GM06990 (cell line): ENCODE results near the gene ROBO3.

Experiments used
- DNase-seq: peaks from one replicate; pipeline ENCODE4 v3.0.0-alpha.2; 2011; ENCODE audit not compliant: insufficient read length; ENCODE audit errors: extremely low read depth
- H3K27me3 ChIP-seq: replicated peaks from 2 replicates; pipeline ENCODE4 v1.6.0; 2011; ENCODE audit warnings: low read length; ENCODE audit not compliant: control insufficient read depth, insufficient read depth
- H3K36me3 ChIP-seq: 2 replicates; pipeline ENCODE4 v1.5.1; 2011; ENCODE audit warnings: low read length; ENCODE audit not compliant: control insufficient read depth, insufficient read depth
- H3K4me3 ChIP-seq: replicated peaks from 2 replicates; pipeline ENCODE4 v1.5.1; 2011; ENCODE audit warnings: low read depth, mild to moderate bottlenecking, control low read depth, low read length
- TF ChIP-seq, protein P1 (sequence below): IDR thresholded peaks from 2 replicates; pipeline ENCODE4 v1.5.1; 2011; ENCODE audit warnings: low read length, control low read depth, mild to moderate bottlenecking, inconsistent platforms; ENCODE audit not compliant: insufficient read depth, poor library complexity, severe bottlenecking

The ROBO3 gene

DNA sequence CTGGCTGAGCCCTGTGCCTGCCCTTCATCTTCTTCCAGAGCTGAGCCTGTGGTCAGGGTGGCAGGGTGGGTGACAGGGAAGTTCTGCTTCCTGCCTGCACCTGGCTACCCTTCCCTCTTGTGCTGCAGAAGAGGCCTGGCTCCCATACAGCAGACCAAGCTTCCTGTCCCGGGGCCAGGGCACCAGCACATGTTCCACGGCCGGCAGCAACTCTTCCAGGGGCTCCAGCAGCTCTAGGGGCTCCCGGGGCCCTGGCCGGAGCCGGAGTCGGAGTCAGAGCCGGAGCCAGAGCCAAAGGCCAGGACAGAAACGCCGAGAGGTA is 15.0 kb downstream of the ROBO3 start:
- no peak for DNase-seq
- Histone ChIP-seq H3K27me3 (peaks cover 3% of the 10 kb centered on the region), H3K36me3 (no peaks in the 10 kb centered on the region), H3K4me3 (no peak overlapping the region)
- TF ChIP-seq, protein P1, sequence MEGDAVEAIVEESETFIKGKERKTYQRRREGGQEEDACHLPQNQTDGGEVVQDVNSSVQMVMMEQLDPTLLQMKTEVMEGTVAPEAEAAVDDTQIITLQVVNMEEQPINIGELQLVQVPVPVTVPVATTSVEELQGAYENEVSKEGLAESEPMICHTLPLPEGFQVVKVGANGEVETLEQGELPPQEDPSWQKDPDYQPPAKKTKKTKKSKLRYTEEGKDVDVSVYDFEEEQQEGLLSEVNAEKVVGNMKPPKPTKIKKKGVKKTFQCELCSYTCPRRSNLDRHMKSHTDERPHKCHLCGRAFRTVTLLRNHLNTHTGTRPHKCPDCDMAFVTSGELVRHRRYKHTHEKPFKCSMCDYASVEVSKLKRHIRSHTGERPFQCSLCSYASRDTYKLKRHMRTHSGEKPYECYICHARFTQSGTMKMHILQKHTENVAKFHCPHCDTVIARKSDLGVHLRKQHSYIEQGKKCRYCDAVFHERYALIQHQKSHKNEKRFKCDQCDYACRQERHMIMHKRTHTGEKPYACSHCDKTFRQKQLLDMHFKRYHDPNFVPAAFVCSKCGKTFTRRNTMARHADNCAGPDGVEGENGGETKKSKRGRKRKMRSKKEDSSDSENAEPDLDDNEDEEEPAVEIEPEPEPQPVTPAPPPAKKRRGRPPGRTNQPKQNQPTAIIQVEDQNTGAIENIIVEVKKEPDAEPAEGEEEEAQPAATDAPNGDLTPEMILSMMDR: no peak

DNA sequence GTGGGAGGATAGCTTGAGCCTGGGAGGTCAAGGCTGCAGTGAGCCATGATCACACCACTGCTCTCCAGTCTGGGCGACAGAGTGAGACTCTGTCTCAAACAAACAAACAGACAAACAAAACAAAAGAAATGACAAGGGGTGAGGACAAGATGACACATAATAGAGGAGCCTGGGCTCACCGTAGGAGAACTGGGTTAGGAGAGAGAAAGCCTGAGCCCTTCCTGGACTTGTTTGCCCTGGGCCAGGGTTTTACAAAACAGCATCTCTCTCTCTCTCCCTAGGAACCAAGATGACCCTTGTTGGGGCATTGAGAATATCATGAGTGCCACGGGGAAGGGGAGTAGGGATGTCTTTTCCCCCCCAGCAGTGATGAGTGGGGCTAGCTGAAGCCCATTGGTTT is 15.7 kb downstream of the ROBO3 start:
- Histone ChIP-seq H3K27me3 (no peaks in the 10 kb centered on the region; the same call in 1 of the 2 replicates), H3K36me3 (no peaks in the 10 kb centered on the region), H3K4me3 (no peak overlapping the region)
- TF ChIP-seq, protein P1: no peak
- DNase-seq: no peak

GRCh38 chr11:124882339-124883071 is 17.3 kb downstream of the ROBO3 start:
- Histone ChIP-seq H3K27me3 (no peaks in the 10 kb centered on the region; the same call in 1 of the 2 replicates), H3K36me3 (no peaks in the 10 kb centered on the region), H3K4me3 (no peak overlapping the region)
- TF ChIP-seq, protein P1: no peak
- DNase-seq: no peak

GRCh38 chr11:124884340-124884739 is 19.1 kb downstream of the ROBO3 start:
- TF ChIP-seq, protein P1: no peak
- H3K27me3 ChIP-seq: no peaks in the 10 kb centered on the region; the same call in none of the 2 replicates
- no peak overlapping the region for H3K4me3 ChIP-seq
- H3K36me3 ChIP-seq: no peaks in the 10 kb centered on the region
- no peak for DNase-seq

DNA sequence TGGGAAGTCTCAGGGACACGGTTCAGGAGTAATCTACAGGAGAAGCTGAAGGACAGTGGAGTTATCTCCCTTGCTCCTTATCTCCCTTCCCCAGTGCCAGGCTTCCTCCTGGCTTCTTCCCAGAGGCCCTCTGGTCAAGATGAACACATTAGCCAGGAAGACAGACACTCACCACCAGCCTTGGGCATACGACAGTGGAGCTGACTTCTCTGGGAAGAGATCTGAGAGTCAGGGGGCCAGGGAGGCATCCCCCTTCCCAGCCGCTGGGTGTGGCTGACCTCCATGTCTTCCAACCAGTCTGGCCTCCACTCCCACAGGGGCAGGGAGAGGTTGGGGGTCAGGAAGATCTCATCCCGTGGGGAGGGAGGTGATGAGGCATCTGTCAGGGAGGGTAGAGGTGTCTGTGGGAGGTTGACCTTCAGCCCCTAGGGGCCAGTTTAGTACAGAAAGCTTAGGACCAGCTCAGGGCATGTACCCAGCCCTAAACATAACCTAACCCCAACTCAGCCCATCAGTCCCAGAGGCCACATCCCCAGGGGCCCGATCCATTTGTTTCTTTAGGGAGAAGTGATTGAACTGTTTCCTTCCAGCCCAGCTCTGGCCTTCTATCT is 19.7 kb downstream of the ROBO3 start:
- Histone ChIP-seq H3K27me3 (no peaks in the 10 kb centered on the region; the same call in none of the 2 replicates), H3K4me3 (no peak overlapping the region), H3K36me3 (no peaks in the 10 kb centered on the region)
- TF ChIP-seq, protein P1: no peak
- no peak for DNase-seq
